ENCODE data around the gene ANKRD39. TPM values are rescaled to one million over a fixed set of nuclear protein-coding genes. Genes with fewer than 3 reads are reported as not detected.

ANKRD39 gene
- total RNA-seq, 4 donors from 2014 or later: 5.8 to 17.3 (median 15.4) TPM

GRCh38 chr2:96884299-96885094, 26.7 kb upstream of the ANKRD39 start:
- Histone ChIP-seq H3K9me3 (no peaks in the 10 kb centered on the region), H3K4me3 (no peak overlapping the region), H3K4me1 (peaks cover 0 to 24% (median 9%) of the 10 kb centered on the region in 4 donors), H3K27ac (peak overlapping the region in 1 of 4 donors; percentile 3), H3K36me3 (no peaks in the 10 kb centered on the region), H3K27me3 (no peaks in the 10 kb centered on the region)
- no peak for DNase-seq
- no peak for TF ChIP-seq POLR2A (IDR thresholded peaks at IDR 0.05)
- no peak for TF ChIP-seq CTCF (IDR thresholded peaks at IDR 0.05)

GRCh38 chr2:96883306-96883705, 25.5 kb upstream of the ANKRD39 start:
- Histone ChIP-seq H3K36me3 (no peaks in the 10 kb centered on the region), H3K27ac (no peak overlapping the region), H3K4me3 (no peak overlapping the region), H3K27me3 (no peaks in the 10 kb centered on the region), H3K9me3 (no peaks in the 10 kb centered on the region), H3K4me1 (peaks cover 0 to 17% (median 5%) of the 10 kb centered on the region in 4 donors)
- DNase-seq: no peak
- no peak for TF ChIP-seq POLR2A (IDR thresholded peaks at IDR 0.05)
- no peak for TF ChIP-seq CTCF (IDR thresholded peaks at IDR 0.05)

- no peaks in the 10 kb centered on the region for H3K27me3 ChIP-seq
- peak overlapping the region in 1 of 4 donors; percentile 46 for H3K27ac ChIP-seq
- no peak for TF ChIP-seq POLR2A (IDR thresholded peaks at IDR 0.05)
- no peak for TF ChIP-seq CTCF (IDR thresholded peaks at IDR 0.05)
- no peak overlapping the region for H3K4me3 ChIP-seq
- no peaks in the 10 kb centered on the region for H3K9me3 ChIP-seq
- peaks cover 0 to 13% (median 2%) of the 10 kb centered on the region in 4 donors for H3K4me1 ChIP-seq
- DNase-seq: no peak
- H3K36me3 ChIP-seq: no peaks in the 10 kb centered on the region
Measured at GRCh38 chr2:96882906-96883305, 25.1 kb upstream of the ANKRD39 start.

DNA sequence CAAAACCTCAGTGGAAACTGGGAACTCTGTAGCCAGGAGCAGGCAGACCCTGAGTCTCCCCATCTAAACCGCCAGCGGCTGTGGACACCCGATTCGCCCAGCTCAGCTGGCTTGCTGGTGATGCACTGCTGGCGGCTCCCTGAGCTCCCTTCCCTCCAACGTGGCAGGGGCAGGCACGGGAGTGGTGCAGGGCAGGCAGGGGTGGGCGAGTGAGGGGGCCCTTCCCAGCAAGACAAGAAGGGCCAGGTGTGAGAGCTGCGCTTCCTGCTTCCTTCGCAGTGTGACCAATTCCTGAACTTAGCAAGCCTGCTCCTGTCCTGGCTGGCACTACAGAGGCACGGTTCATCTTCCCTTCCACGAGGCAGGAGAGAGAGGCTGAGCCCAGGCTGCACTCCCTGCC, 24.4 kb upstream of the ANKRD39 start:
- peaks cover 0 to 6% (median 0%) of the 10 kb centered on the region in 4 donors for H3K4me1 ChIP-seq
- DNase-seq: no peak
- no peak for TF ChIP-seq CTCF (IDR thresholded peaks at IDR 0.05)
- TF ChIP-seq POLR2A (IDR thresholded peaks at IDR 0.05): no peak
- H3K27me3 ChIP-seq: no peaks in the 10 kb centered on the region
- H3K4me3 ChIP-seq: no peak overlapping the region
- no peaks in the 10 kb centered on the region for H3K36me3 ChIP-seq
- peak overlapping the region in 1 of 4 donors; percentile 46 for H3K27ac ChIP-seq
- H3K9me3 ChIP-seq: no peaks in the 10 kb centered on the region

DNA sequence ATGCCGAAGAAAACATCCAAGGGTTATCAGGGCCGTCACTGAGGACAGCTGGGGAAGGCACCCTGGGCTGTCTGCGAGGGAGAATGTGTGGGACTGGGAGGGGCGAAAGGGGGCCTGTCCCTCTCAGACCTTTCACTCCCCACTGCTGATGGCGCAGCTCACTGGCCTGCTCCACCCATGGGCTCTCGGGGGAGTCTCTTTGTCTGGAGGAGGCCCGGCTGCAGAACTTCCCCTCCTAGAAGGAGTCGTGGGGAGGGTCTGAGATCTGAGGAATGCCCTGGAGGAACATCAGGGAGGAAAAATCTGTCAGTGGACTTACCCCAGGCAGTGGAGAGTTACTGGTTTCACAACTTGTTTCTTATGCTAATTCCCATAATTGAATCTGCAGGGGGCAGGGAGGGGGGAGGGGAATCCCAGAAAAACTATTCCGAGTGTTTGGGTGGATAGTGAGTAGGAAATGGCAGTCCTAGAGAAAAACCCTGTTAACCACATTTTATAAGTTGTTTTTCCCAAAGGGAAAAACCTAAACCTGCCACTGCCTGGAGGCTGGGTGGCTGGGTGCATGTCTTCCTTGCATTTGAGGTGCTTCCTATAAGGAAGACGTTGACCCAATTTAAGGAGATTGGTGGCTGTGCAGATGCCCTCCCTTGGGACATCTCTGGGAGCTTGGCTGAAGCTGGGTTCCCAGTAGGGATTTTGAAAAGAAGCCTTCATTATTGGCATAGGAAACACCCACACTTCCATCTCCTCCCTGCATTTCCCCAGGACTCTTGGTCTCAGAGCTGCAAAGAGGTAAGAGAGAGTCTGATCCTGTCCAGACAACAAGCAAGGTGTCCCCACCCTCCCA, 23.8 kb upstream of the ANKRD39 start:
- TF ChIP-seq POLR2A (IDR thresholded peaks at IDR 0.05): no peak
- no peak for TF ChIP-seq CTCF (IDR thresholded peaks at IDR 0.05)
- no peaks in the 10 kb centered on the region for H3K36me3 ChIP-seq
- DNase-seq: no peak

More for the DNA sequence above, 23.8 kb upstream of the ANKRD39 start:
- Histone ChIP-seq H3K27me3 (no peaks in the 10 kb centered on the region), H3K4me3 (no peak overlapping the region), H3K27ac (peak overlapping the region in 1 of 4 donors; percentile 46), H3K9me3 (no peaks in the 10 kb centered on the region), H3K4me1 (no peaks in the 10 kb centered on the region)

All from Peyer's patch (tissue), 4 donors.